ENCODE measurements around the gene NFKB2.
A peak's percentile ranks its signal among the peaks of the same experiment; 100 is the strongest.

Gene NFKB2

DNA sequence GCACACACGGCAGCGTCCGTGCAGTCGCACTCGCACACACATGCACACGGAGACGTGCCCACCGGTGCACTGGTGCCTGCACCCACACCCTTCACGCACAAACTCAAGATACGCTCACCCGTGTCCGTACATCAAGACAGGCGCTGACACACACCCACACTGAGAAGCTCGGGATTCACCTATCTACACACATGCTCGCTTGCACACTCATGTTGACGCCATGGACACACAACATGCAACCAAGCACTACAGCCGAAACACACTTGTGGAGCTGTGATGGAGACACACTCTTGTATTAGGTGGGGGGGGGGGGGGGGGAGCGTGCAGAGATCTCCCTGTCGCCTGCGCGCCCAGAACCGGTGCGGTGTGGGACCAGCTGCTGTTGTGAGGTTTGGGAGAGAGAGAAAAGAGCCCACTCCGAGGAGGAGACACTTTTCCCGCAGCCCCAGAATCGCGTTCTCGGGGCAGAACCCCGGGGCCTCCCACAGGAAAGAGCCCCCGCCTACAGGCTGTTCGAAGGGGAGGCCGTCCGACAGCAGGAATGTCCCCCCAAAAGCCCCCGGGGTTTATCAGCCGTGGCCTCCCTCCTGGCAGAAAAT lies 605 bp upstream of the NFKB2 start:
- peak in 2 of 4 experiments; percentile 44 to 45 for DNase-seq

DNA sequence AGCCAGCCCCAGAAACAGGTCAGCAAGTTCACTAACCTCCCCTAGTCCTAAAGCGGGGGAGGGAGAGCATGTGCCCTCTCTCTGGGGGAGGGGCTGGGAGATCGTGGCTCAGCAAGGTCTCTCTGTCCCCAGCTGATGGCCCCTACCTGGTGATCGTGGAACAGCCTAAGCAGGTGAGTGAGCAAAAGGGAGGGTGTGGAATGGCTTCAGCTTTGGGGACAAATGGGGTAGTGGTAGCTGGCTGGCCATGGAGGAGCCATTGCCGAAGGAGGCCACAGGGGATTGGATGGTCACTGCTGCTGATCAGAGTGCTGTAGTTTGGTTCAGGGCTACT lies 779 bp downstream of the NFKB2 start:
- DNase-seq, result peak in 1 of 4 experiments; percentile 40

DNA sequence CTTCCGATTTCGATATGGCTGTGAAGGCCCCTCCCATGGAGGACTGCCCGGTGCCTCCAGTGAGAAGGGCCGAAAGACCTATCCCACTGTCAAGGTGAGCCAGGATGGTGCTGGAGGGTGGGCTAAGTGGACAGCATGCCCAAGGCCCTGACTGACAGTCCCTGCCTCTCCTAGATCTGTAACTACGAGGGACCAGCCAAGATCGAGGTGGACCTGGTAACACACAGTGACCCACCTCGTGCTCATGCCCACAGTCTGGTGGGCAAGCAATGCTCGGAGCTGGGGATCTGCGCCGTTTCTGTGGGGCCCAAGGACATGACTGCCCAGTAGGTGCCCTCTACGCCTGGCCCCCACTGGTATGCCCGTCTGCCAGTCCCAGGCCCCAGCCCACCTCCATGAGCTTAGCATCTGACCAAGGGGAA lies 1.2 kb downstream of the NFKB2 start:
- DNase-seq, result no peak

DNA sequence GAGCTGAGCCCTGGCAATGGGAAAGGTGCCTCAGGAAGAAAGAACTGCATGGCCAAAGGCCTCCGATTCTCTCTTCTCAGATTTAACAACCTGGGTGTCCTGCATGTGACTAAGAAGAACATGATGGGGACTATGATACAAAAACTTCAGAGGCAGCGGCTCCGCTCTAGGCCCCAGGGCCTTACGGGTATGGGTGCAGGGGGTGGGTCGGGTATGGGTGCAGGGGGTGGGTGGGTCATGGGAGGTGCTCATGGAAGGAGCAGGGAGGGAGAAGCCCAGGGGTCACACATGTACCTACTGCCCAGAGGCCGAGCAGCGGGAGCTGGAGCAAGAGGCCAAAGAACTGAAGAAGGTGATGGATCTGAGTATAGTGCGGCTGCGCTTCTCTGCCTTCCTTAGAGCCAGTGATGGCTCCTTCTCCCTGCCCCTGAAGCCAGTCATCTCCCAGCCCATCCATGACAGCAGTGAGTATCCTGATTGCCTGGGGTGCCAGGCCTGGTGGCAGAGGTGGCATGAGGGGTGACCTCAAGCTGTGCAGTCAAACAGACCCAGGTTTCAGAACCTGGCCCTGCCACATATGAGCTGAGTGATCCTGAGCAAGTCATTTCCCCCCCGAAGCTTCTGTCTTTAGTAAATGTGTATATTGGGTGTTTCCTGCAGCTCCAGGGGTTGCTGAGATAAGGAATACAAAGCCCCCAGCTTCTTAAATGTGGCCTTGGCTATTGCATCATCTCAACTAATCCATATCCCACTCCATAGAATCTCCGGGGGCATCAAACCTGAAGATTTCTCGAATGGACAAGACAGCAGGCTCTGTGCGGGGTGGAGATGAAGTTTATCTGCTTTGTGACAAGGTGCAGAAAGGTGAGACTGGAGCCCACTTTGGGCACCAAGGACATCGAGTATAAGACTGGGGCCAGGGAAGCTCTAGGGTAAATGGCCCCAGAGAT lies 2.0 kb downstream of the NFKB2 start:
- DNase-seq, result no peak

DNA sequence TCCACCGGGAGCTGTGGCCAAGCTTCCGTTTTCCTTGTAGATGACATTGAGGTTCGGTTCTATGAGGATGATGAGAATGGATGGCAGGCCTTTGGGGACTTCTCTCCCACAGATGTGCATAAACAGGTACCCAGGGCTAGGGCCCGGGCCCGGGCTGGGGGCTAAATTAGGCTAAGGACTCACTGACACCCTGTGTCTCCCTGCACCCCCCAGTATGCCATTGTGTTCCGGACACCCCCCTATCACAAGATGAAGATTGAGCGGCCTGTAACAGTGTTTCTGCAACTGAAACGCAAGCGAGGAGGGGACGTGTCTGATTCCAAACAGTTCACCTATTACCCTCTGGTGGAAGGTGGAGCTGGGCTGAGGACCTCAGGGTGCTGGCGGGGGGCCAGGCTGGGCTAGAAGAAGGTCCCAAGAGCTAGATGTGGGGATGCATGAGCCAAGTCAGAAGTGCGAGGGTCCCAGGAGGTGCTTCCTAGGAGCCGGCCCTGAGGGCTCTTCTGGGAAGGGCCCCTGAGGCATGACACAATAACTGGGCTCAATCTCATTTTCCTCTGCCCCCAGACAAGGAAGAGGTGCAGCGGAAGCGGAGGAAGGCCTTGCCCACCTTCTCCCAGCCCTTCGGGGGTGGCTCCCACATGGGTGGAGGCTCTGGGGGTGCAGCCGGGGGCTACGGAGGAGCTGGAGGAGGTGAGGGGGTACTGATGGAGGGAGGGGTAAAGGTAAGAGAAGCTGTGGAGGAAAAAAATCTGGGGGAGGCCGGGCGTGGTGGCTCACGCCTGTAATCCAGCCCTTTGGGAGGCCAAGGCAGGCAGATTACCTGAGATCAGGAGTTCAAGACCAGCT lies 2.9 kb downstream of the NFKB2 start:
- no peak for DNase-seq

DNA sequence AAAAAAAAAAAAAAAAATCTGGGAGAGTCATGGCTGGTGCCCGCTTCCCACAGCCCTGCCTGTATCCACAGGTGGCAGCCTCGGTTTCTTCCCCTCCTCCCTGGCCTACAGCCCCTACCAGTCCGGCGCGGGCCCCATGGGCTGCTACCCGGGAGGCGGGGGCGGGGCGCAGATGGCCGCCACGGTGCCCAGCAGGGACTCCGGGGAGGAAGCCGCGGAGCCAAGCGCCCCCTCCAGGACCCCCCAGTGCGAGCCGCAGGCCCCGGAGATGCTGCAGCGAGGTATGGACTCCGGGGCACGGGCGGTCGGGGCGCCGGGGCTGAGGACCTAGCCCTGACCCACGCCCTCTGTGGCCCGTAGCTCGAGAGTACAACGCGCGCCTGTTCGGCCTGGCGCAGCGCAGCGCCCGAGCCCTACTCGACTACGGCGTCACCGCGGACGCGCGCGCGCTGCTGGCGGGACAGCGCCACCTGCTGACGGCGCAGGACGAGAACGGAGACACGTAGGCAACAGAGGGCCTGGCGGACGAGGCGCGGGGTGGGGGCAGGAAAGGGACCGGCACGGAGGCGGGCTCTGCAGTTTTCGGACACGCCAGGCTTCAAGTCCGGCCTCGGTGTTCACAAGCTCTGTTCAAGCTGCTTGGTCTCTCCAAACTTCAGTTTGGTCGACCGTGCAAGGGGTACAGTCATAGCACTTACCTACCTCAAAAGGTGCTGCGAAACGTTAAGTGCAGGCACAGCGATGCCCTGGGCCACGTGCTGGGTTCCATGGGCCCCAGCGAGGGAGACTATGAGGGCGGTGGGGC lies 3.9 kb downstream of the NFKB2 start:
- peak; percentile 92 to 96 (median 94) for DNase-seq

DNA sequence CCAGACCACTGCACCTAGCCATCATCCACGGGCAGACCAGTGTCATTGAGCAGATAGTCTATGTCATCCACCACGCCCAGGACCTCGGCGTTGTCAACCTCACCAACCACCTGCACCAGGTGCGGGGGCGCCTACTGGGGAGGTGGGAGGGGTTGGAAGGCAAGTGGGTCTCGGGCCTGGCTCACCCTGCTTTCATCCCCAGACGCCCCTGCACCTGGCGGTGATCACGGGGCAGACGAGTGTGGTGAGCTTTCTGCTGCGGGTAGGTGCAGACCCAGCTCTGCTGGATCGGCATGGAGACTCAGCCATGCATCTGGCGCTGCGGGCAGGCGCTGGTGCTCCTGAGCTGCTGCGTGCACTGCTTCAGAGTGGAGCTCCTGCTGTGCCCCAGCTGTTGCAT lies 4.6 kb downstream of the NFKB2 start:
- no peak for DNase-seq

DNA sequence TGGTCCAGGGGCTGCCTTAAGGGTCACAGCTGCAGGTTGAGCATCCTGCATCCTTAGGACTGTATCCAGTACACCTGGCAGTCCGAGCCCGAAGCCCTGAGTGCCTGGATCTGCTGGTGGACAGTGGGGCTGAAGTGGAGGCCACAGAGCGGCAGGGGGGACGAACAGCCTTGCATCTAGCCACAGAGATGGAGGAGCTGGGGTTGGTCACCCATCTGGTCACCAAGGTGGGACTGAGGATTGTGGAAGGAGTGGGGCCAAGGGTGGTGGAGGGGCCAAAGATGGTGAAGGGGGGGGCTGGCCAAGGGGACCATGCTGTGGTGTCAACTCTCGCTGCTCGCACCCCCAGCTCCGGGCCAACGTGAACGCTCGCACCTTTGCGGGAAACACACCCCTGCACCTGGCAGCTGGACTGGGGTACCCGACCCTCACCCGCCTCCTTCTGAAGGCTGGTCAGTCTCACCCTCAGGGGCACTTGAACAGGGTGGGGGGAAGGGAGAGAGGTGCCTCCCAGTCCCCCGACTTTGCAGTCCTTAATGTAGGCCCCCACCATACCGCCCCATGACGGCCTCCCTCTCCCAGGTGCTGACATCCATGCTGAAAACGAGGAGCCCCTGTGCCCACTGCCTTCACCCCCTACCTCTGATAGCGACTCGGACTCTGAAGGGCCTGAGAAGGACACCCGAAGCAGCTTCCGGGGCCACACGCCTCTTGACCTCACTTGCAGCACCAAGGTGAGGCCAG lies 5.3 kb downstream of the NFKB2 start:
- no peak for DNase-seq

DNA sequence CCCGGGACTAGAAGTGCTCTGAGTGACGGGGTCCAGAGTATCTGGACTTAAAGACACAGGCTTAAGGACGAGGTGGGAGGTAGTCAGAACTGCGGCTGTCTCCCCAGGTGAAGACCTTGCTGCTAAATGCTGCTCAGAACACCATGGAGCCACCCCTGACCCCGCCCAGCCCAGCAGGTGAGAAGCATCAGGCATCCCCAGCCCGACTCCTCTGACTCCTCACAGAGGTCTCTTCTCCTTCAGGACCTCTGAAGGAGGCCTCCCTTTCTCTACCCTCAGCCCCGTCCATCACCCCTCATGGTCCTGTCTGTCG lies 5.8 kb downstream of the NFKB2 start:
- DNase-seq, result no peak

DNA sequence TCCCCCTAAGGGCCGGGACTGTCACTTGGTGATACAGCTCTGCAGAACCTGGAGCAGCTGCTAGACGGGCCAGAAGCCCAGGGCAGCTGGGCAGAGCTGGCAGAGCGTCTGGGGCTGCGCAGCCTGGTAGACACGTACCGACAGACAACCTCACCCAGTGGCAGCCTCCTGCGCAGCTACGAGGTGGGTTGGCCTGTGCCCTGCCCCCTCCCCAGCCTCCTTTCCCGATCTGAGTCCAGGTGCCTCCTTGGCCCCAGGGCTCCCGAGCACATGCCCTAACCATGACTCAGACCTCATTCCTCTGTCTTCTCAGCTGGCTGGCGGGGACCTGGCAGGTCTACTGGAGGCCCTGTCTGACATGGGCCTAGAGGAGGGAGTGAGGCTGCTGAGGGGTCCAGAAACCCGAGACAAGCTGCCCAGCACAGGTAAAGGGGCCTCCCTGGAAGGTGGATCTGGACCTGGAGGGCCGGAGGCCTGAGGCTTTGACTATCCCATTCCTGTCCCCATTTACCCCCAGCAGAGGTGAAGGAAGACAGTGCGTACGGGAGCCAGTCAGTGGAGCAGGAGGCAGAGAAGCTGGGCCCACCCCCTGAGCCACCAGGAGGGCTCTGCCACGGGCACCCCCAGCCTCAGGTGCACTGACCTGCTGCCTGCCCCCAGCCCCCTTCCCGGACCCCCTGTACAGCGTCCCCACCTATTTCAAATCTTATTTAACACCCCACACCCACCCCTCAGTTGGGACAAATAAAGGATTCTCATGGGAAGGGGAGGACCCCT lies 6.4 kb downstream of the NFKB2 start:
- no peak for DNase-seq

DNA sequence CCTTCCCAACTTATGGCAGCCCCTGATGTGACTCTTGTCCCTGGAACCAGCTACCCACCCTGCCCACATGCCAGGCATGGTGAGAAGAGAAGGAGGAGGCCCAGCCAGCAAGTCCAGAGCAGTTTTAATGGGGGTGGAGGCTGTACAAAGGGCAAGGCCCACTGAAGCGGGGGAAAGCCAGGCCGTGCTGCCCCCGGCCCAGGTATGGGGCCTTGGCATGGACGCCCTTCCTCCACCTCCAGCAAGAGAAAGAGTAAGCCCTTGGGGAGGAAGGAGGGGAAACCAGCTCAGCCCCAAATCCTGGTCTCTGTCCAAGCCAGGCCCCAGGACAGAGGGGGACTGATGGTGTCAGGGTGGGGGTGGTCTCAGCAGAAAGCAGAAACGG lies 7.0 kb downstream of the NFKB2 start:
- DNase-seq, result no peak

DNA sequence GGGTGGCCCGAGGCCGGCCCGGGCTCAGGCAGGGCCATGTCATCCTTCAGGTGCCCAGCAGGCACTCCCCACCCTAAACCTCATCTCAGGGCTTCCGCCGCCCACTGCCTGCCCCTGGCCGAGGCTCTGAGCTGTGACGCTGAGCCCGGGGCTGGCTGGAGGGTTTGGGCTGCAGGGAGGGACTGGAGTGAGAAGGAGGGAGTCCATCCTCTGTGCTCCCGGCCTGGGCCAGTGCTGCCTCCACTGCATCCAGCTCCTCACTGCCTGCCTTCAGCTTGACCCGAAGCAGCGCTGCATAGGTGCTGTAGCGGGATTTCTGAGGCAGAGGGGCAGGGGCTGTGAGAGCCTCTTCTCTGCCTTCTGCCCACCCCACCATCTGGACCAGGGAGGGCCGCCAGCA lies 7.6 kb downstream of the NFKB2 start:
- no peak for DNase-seq

DNA sequence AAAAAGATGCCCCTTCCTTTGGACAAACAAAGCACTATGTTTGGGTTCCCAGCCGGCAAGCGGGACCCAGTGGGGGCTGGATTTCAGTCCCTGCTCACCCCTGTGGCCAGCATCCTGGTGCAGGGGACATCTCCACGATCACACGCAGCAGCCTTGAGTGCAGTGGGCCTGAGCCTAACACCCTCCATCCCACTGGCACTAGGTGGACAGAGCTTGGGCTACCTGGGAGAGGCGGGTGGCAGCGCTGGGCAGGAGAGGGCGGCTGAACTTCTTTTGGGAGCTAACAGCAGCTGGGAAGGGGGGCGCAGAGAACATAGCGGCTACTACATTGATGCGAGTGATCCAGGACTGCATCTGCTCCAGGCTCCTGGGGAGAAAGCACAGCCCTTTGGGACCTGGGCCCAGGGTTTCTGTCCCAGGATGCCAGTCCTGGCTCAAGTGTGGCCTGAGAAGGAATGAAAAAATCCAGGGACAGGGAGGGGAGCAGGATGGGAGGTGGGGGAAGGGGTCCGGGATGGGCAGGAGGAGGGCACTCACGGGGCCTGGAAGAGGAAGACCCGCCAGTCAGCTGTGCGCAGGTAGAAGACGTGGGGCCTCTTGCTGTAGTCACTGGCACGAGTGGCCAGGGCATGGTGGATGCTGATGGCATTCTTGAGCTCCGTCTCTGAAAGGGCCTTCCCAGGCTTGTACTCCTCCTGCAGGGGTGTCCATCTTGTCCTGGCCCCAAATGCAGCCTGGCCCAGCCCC lies 9.0 kb downstream of the NFKB2 start:
- no peak for DNase-seq

DNA sequence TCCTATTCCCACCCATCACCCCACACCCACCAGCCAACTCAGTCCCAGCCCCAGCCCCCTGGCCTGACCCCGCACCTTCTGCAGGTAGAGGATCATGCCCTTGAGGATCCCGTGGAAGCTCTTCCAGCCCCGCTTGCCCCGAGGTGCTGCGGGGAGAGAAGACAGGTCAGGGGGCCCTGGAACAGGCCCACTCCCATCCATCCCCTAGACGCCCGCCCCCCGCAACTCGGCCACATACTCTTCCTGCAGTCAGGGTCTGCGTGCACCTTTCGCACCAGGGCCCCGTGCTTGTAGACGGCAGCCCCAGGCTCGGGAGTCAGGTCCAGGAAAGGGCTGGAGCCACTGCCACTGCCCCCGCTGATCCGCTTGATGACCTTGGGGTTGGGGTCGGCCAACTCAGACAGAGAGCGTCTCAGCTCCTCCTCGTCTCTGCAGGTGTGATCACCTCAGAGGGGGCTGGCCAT lies 9.6 kb downstream of the NFKB2 start:
- DNase-seq, result no peak

DNA sequence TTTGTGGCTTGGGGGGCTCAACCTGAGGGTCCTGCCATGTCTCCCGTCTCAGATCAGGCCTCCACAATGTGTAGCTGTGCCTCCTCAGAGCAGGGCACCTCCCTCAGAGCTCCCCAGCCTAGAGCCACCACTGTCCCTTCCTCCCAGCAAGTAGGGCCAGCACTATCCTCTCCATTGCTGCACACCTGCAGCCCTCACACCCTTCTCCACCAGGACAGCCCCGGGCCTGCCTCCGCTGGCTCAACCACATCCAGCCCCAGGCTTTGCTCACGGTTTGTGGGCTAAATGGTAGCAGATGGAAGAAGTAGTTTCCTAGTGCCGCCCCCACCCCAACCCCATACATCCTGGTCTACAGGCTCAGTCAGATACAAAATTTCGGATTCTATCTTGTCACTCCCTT lies 10.1 kb downstream of the NFKB2 start:
- DNase-seq, result no peak

DNA sequence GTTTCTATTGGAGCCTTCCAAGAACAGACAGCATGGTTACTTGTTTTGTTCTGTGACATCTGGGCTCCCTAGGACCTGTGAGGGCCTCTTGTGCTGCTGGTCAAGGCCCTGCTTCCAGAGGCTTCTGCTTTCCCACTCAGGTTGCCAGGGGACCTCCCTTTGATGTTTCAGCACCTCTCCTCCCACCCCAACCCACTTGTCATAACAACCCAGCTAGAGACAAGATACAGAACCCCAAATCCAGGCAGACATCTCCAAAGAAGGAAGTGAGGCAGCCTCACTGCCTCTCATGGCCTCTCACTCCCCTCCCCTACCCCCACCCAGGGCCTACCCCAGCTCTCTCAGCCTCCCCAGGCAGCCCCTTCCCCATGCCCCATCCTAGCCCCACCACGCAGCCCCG lies 11.3 kb downstream of the NFKB2 start:
- DNase-seq, result peak in 2 of 4 experiments; percentile 29 to 36

DNA sequence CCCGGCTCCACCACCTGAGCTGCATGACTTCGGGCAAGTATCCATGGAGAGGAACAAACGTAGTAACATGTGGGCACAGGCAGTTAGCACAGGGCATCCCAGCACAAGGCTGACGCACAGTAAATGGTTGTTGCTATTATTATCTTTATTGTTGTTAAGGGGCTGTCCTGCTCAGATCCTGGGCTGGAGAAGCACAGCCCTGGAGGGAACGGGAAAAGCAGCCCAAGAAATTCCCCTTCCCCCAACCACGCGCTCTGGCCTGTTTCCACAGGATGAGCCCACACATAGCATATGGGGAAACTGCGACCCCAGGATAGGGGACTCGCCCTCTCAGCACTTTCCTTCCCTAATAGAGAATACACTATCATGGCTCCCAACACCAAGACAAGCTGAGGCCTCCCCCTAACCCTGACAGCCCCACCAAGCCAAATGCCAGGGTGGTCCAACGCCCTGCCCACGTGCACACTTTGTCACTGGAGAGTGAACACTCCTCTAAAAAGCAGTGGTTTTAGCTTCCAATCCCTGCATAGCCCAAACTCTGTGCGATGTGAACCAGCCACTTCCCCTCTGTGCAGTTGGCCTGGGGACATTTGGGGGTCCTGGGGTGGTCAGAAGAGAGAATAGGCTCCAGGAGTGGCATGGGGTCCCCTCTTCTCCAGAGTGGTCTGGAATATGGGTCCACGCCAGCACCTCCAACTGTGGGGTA lies 12.1 kb downstream of the NFKB2 start:
- DNase-seq, result peak in 3 of 4 experiments; percentile 39 to 61 (median 52)

DNA sequence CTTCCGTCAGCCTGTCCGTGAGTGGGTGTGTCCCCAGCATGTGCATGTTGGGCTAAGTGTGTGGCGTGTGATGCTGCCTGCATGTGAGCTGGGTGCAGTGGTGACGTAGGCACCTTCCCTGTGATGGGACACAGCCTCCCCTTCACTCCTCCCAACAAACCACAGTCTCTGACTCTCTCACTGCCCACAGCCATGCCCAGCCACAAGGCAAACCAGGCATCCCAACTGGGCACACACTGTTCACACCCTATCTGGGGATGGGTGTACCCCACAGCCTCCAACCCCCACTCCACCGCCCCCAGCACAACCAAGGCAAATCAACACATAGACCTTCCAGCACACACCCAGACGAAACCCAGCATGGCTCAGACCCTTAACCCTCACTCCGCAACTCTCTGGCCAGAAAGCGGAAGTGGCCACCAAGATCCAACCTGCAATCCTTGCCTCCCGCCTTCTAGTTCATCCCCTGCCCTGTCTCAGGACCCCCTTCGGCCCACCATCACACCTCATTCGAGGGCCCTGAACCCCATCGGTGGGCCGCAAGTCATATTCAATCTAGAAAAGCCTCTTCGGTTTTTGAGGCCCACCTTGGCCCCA lies 12.7 kb downstream of the NFKB2 start:
- DNase-seq, result peak in 1 of 4 experiments; percentile 21

Measured in suppressor macrophage (primary cell).